Calu3 (cell line): ENCODE results near the gene NKIRAS2. TPM values are rescaled to one million over a fixed set of nuclear protein-coding genes. Genes with fewer than 3 reads are reported as not detected.

ENCODE experiments used
- BruUV-seq: library from RNA; stranded (reverse); fragments of 400-500 nt; replicated peaks from 2 replicates; lab custom pipeline; 2021; lab: Mats Ljungman, UMichigan
- CTCF ChIA-PET: fragments of 300-600 bp; sonication (Branson Sonifier 250); formaldehyde crosslinking; loops from one replicate; lab custom pipeline; 2022; ENCODE audit warnings: antibody characterized with exemption; lab: Charles Lee
- DNase-seq: peaks from one replicate; pipeline ENCODE4 v3.0.0; 2022
- H3K27ac Mint-ChIP-seq: one replicate; pipeline ENCODE4 v1.8.0; 2022; ENCODE audit warnings: mixed read lengths; ENCODE audit not compliant: unreplicated experiment
- H3K27me3 Mint-ChIP-seq: one replicate; pipeline ENCODE4 v1.8.0; 2022; ENCODE audit warnings: mixed read lengths; ENCODE audit not compliant: unreplicated experiment
- H3K36me3 Mint-ChIP-seq: one replicate; pipeline ENCODE4 v1.8.0; 2022; ENCODE audit warnings: mild to moderate bottlenecking, moderate library complexity, mixed read lengths; ENCODE audit not compliant: insufficient read depth, unreplicated experiment
- H3K4me1 Mint-ChIP-seq: one replicate; pipeline ENCODE4 v1.8.0; 2022; ENCODE audit warnings: mild to moderate bottlenecking, low read depth, mixed read lengths; ENCODE audit not compliant: unreplicated experiment
- H3K4me3 Mint-ChIP-seq: one replicate; pipeline ENCODE4 v1.8.0; 2022; ENCODE audit warnings: mild to moderate bottlenecking, low read depth, moderate library complexity, mixed read lengths; ENCODE audit not compliant: unreplicated experiment
- H3K9me3 Mint-ChIP-seq: one replicate; pipeline ENCODE4 v1.8.0; 2022; ENCODE audit warnings: low read depth, mixed read lengths; ENCODE audit not compliant: unreplicated experiment
- CTCF ChIP-seq: fragments of 200-600 bp; IDR thresholded peaks from one replicate; pipeline ENCODE4 v1.8.0; 2022; ENCODE audit warnings: antibody characterized with exemption; ENCODE audit not compliant: unreplicated experiment
- intact Hi-C: fragments of 100-400 bp; cut with micrococcal nuclease; formaldehyde crosslinking; loops from one replicate; pipeline ENCODE4 v1.10.0; 2022; ENCODE audit not compliant: unreplicated experiment
- total RNA-seq: library from RNA; stranded (reverse); gene quantifications from 2 replicates; pipeline ENCODE4 v1.2.3, GENCODE V29; 2022

NKIRAS2 gene
- total RNA-seq, 1 experiment from 2014 or later, result 55.7 TPM

- intact Hi-C loops, result no loop called here
- BruUV-seq, result no TSS peak
- no peak for DNase-seq
- Mint-ChIP-seq H3K9me3 (no peaks in the 10 kb centered on the region), H3K36me3 (no peaks in the 10 kb centered on the region), H3K27ac (no peak overlapping the region), H3K27me3 (peaks cover 56% of the 10 kb centered on the region), H3K4me3 (no peak overlapping the region), H3K4me1 (no peaks in the 10 kb centered on the region)
- TF ChIP-seq CTCF, result no peak
- CTCF ChIA-PET, result interaction anchor here (1.3 kb wide), 1 partner anchor 37 kb away, joined by 3 read pairs; no protein-coding TSS in a partner anchor
Observed at GRCh38 chr17:42061646-42062487, 42.0 kb downstream of the NKIRAS2 start.

- DNase-seq, result no peak
- Mint-ChIP-seq H3K27ac (no peak overlapping the region), H3K36me3 (no peaks in the 10 kb centered on the region), H3K9me3 (no peaks in the 10 kb centered on the region), H3K4me3 (no peak overlapping the region), H3K4me1 (no peaks in the 10 kb centered on the region), H3K27me3 (peaks cover 49% of the 10 kb centered on the region)
- CTCF ChIA-PET, result no interaction called here
- BruUV-seq, result no TSS peak
- intact Hi-C loops, result no loop called here
- TF ChIP-seq CTCF, result no peak
Observed at GRCh38 chr17:42062681-42063080, 42.8 kb downstream of the NKIRAS2 start.

- Mint-ChIP-seq H3K9me3 (no peaks in the 10 kb centered on the region), H3K4me3 (no peak overlapping the region), H3K27ac (no peak overlapping the region), H3K27me3 (peaks cover 62% of the 10 kb centered on the region), H3K36me3 (no peaks in the 10 kb centered on the region), H3K4me1 (no peaks in the 10 kb centered on the region)
- TF ChIP-seq CTCF, result no peak
- intact Hi-C loops, result loop anchor here (5.0 kb wide), 1 partner anchor 52 kb away; no protein-coding TSS in a partner anchor
- no peak for DNase-seq
- BruUV-seq, result no TSS peak
- CTCF ChIA-PET, result interaction anchor here (0.6 to 1.8 kb wide), 7 partner anchors 9 to 647 kb away, joined by 3 to 8 read pairs (median 6); partner anchors contain the start of gene DHX58
Observed at GRCh38 chr17:42065201-42065600, 45.3 kb downstream of the NKIRAS2 start.

GRCh38 chr17:42067371-42068091 is 47.6 kb downstream of the NKIRAS2 start:
- TF ChIP-seq CTCF, result peak; percentile 99
- Mint-ChIP-seq H3K4me1 (no peaks in the 10 kb centered on the region), H3K36me3 (no peaks in the 10 kb centered on the region), H3K9me3 (no peaks in the 10 kb centered on the region), H3K4me3 (no peak overlapping the region), H3K27me3 (peaks cover 67% of the 10 kb centered on the region), H3K27ac (no peak overlapping the region)
- intact Hi-C loops, result loop anchor here (1.0 to 5.0 kb wide), 2 partner anchors 34 to 50 kb away; no protein-coding TSS in a partner anchor
- BruUV-seq, result no TSS peak
- DNase-seq, result peak; percentile 85
- CTCF ChIA-PET, result interaction anchor here (0.6 to 1.6 kb wide), 5 partner anchors 11 to 102 kb away, joined by 3 to 10 read pairs (median 3); partner anchors contain the start of gene ZNF385C
